ENCODE results near the gene TAX1BP3. TPM values are rescaled to one million over a fixed set of nuclear protein-coding genes. Genes with fewer than 3 reads are reported as not detected.

Gene TAX1BP3
- total and polyA plus RNA-seq, 11 donors = 122 to 291 (median 177) TPM

DNA sequence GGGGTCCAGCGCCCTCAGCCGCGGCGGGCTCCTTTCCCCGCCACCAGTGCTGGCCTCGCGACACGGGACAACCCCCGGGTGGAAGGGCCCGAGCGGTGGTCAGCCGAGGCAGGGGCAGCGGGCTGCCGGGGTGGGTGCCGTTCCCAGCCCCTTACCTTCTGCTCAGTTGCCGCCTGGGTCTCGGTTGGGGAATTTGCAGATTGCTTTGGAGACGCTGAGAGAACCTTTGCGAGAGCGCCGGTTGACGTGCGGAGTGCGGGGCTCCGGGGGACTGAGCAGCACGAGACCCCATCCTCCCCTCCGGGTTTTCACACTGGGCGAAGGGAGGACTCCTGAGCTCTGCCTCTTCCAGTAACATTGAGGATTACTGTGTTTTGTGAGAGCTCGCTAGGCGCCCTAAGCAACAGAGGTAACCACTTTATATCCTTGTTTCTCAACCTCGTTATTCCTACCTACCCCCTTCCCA is 31.4 kb downstream of the TAX1BP3 start:
- H3K4me3 ChIP-seq = peak overlapping the region; percentile 78 to 100 (median 98)
- TF ChIP-seq, protein P1, sequence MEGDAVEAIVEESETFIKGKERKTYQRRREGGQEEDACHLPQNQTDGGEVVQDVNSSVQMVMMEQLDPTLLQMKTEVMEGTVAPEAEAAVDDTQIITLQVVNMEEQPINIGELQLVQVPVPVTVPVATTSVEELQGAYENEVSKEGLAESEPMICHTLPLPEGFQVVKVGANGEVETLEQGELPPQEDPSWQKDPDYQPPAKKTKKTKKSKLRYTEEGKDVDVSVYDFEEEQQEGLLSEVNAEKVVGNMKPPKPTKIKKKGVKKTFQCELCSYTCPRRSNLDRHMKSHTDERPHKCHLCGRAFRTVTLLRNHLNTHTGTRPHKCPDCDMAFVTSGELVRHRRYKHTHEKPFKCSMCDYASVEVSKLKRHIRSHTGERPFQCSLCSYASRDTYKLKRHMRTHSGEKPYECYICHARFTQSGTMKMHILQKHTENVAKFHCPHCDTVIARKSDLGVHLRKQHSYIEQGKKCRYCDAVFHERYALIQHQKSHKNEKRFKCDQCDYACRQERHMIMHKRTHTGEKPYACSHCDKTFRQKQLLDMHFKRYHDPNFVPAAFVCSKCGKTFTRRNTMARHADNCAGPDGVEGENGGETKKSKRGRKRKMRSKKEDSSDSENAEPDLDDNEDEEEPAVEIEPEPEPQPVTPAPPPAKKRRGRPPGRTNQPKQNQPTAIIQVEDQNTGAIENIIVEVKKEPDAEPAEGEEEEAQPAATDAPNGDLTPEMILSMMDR (IDR thresholded peaks at IDR 0.05) = no peak
- no peak for TF ChIP-seq POLR2A (IDR thresholded peaks at IDR 0.05)
- H3K27ac ChIP-seq = peak overlapping the region; percentile 93 to 99 (median 96)
- 2% methylated on average over 20 to 31 of the region's 31 CpGs for WGBS, 4 donors
- no peaks in the 10 kb centered on the region for H3K9me3 ChIP-seq
- intact Hi-C loops (cut with DNase I) = loop anchor here in 5 of 10 donors (1.0 to 10.0 kb wide), 4 partner anchors 31 to 588 kb away; partner anchors contain the start of genes EMC6 (in 2 of the 5) and TAX1BP3 (in 2 of the 5)
- no peak for ATAC-seq
- H3K36me3 ChIP-seq = peaks cover 0 to 28% (median 3%) of the 10 kb centered on the region in 9 donors
- H3K4me1 ChIP-seq = peaks cover 0 to 57% (median 34%) of the 10 kb centered on the region in 12 donors
- H3K27me3 ChIP-seq = no peaks in the 10 kb centered on the region
- DNase-seq = no peak

DNA sequence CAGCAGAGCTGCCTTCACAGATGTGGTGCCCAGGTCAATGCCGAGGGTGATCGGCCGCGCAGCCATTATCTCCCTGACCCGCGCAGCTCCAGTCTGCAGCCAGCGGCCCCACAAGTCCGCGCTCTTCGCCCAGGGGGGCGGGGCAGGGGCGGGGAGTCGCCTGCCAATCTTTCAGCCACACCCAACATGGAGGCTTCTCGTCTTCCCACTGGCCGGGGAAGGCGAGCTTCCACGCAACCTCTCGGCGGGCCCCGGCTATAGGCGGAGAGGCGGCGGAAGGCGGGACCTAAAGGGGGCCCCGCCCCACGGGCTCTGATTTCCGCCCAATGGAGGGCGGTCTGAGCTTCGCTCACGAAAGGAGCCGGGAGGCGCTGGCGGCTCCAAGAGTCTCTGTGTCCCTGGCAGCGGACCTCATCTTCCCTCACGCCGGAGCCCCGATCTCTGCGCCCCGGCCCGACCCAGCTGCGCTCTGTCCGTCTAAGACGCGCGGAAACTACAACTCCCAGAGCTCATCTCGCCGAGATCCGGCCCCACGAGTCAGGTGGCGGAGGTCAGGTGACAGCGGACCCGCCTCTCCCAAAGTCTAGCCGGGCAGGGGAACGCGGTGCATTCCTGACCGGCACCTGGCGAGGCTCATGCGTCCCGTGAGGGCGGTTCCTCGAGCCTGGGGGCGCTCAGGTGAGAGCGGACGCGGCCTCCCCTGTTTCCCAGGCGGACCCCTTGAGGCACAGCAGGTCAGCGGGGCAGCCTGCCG is 32.0 kb downstream of the TAX1BP3 start, which contains the start of the genes CTNS and SHPK:
Gene CTNS (plus strand): TSS at position 607 of the 754 bp plus-strand sequence. CDS start 3,447 bp downstream, outside the sequence.
Gene SHPK (minus strand): TSS at position 97 of the 754 bp plus-strand sequence. CDS start 31 bp downstream, at position 66.
- H3K27ac ChIP-seq = peak within 1 kb of the TSS; percentile 93 to 99 (median 96)
- peaks cover 0 to 54% (median 33%) of the 10 kb centered on the region in 12 donors for H3K4me1 ChIP-seq
- TF ChIP-seq, protein P1 (IDR thresholded peaks at IDR 0.05) = peak in 2 of 12 donors; percentile 8 to 17
- TF ChIP-seq POLR2A (IDR thresholded peaks at IDR 0.05) = peak; percentile 25 to 76
- 0 to 1% (median 0%) methylated on average over 30 to 68 of the region's 68 CpGs for WGBS, 4 donors
- H3K27me3 ChIP-seq = no peaks in the 10 kb centered on the region
- H3K4me3 ChIP-seq = peak within 1 kb of the TSS; percentile 78 to 100 (median 98)
- DNase-seq (peak; percentile 97 to 98 (median 98)), ATAC-seq (peak; percentile 98 to 99 (median 98))
- intact Hi-C loops (cut with DNase I) = loop anchor here in 5 of 10 donors (1.0 to 10.0 kb wide), 4 partner anchors 32 to 588 kb away; partner anchors contain the start of genes EMC6 (in 2 of the 5) and TAX1BP3 (in 2 of the 5)
- H3K36me3 ChIP-seq = peaks cover 0 to 28% (median 3%) of the 10 kb centered on the region in 9 donors
- H3K9me3 ChIP-seq = no peaks in the 10 kb centered on the region

GRCh38 chr17:3635474-3636153 is 32.8 kb downstream of the TAX1BP3 start:
- H3K4me1 ChIP-seq = peaks cover 0 to 51% (median 28%) of the 10 kb centered on the region in 12 donors
- DNase-seq (peak in 1 of 5 donors; percentile 47), ATAC-seq (no peak)
- no peaks in the 10 kb centered on the region for H3K27me3 ChIP-seq
- peaks cover 0 to 28% (median 3%) of the 10 kb centered on the region in 9 donors for H3K36me3 ChIP-seq
- H3K4me3 ChIP-seq = peak overlapping the region; percentile 78 to 100 (median 98)
- peak overlapping the region; percentile 93 to 99 (median 96) for H3K27ac ChIP-seq
- no peaks in the 10 kb centered on the region for H3K9me3 ChIP-seq
- intact Hi-C loops (cut with DNase I) = loop anchor here in 5 of 10 donors (1.0 to 10.0 kb wide), 4 partner anchors 33 to 587 kb away; partner anchors contain the start of genes EMC6 (in 2 of the 5) and TAX1BP3 (in 2 of the 5)
- 20 to 47% (median 21%) methylated on average over 18 to 38 of the region's 38 CpGs for WGBS, 4 donors
- TF ChIP-seq, protein P1 (IDR thresholded peaks at IDR 0.05) = no peak
- no peak for TF ChIP-seq POLR2A (IDR thresholded peaks at IDR 0.05)

All from heart left ventricle (tissue), 16 donors.